ENCODE data around the gene ZNF280D.

The ZNF280D gene

DNA sequence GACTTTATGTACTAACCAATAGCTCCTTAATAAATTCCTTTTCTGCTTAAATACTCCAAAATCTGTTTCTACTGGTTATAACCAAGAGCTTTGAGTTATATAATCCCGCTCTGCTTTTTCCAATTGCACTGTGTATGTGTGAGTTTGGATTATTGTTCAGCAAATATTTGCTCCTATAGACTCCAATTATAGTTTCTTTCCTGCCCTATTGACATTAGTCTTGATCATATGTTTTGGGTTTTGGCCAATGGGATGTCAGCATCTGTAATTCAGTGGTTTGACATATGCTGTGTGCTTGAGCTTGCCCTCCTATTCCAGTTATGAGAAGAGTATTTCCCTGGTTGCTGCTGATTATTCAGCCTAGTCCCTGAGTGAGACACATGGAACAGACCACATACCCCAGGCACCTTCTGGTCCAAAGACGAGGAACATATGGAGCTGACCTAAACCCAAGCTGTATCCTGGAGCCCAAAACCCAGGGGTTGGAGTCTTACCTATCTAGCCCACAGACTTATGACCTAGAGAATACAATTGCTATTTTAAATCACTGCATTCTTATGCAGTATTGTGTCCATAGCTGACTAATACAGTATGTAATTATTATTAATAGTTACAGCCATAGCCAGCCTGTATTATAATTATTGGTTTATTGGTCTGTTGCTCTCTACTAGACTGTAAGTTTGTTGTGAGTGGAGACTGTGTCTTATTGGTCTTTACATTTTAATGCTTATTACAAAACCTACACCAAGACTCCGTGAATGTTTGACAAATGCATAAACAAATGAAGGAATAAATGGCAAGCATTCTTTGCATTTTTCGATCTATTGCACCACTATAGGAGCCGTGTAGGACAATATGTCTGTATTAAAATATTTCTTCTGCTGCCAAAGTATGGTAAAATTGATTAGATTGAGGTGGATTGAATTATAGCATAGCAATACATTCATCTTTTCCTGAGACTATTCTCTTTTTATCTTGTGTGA, 11.7 kb upstream of the ZNF280D start:
- no peak for DNase-seq (ENCODE audit: low read depth)

DNA sequence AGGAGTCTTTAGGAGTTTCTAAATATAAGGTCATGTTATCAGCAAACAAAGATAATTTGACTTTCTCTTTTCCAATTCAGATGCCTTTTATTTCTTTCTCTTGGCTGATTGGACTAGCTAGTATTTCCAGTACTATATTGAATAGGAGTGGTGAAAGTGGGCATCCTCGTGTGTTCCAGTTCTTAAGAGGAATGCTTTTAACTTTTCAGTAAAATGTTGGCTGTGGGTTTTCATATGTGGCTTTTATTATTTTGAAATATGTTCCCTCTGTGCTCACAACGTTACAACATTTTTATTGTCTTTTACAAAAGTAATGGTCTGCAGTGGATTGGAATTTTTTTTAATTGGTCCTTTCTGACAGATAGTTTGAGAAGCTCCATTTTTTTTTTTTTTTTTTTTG, 8.2 kb upstream of the ZNF280D start:
- DNase-seq (ENCODE audit: low read depth) = no peak

DNA sequence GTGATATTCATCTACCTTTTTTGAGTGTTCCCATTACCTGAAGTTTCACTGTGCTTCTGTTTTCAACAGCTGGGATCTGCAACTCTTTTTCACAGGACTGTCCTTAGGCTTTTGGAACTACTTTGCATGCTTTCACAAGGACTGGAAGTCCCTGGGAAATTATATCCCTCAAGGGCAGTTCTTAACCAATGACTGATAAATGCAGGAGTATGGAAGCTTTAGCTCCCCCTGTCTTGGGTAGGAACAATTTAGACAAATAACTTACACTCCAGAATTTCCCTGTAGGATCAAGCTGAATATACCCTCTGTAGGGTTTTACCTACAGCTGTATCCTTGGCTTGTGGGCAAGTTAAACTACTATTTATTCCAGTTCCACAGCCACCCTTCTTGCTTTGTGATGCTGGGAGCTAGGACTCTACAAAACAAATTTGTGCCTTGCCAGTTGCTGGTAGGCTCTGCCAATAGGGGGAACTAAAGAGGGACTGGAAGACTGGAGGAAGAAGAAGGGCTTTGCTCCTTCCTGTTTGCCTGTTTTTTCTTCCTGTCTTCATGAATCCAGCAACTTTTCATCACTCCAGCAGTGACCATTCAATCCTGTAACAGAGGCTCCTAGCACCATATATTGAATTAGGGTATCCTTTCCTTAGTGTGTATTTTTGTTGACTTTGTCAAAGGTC, 6.8 kb upstream of the ZNF280D start:
- DNase-seq (ENCODE audit: low read depth) = no peak

DNA sequence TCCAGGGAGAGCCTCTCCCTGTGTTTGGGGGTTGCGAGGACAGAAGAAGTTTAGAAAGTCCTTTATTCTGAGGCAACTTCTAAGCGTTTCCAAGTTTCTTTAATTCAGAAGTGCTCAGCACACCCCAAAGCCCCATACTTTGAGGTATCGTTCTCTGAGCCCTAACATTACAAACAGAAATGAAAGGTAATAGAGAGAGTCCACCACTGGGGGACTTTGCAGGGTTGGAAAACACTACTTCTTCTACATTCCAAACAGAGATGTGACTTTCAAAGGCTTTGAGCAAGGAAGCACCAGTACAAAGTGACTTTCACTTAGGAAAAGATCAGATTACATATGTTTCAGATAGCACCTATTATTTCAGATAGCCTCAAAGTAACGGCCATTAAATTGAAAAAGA, 6.2 kb upstream of the ZNF280D start:
- DNase-seq (ENCODE audit: low read depth) = no peak

DNA sequence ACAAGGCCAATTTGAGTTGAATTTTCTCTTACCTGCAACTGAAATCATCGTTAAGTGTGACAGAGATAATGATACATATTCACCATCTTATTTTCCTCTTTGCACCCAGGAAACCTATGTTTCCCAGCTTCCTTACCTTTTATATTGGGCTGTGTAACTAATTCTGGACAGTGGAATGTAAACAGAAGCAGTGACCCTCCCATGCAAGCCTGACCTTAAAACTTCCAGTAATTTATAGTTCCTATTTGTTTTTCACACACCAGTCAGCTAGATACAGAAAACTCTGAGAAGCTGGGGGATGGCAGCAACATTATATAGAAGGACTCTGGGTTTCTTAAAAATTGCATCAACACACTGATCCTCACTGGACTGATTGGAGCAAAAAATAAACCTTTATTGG, 4.5 kb upstream of the ZNF280D start:
- DNase-seq (ENCODE audit: low read depth) = no peak

DNA sequence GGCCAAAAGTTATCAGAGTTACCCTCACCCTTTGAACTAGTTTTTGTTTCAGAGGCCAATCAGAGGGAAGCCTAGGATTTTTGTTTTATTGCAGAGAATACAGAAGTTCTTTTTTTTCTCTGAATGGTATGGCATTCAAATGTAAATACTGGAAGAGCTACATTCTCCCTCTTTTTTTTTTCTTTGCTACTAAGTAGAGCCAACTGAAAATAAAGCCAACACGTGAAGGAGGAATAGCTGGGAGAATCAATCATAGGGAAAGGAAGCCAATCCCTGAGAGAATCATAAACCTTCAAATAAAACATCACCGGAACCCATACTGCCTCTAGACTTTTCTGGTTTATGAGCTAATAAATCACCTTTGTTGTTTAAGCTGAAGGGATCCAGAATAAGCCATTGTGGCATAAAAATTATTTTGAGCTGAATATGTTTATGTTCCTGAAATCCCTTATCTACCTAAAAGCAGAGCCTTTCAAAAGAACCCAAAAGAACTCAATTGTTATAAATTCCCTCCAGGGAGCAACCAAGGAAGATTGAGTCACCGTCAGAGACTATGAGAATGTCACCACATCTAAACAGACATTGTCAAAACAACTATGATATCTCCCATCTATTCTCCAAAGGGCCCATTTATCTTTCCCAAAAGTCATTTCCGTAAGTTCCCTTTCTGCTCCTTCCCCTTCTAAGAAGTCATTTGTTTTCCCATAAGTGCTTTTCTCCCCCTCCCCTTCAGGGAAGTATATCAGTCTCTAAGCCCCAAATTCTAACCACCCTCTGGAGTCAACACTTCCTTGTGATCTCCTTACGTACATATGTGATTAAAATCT, 3.8 kb upstream of the ZNF280D start:
- no peak for DNase-seq (ENCODE audit: low read depth)

DNA sequence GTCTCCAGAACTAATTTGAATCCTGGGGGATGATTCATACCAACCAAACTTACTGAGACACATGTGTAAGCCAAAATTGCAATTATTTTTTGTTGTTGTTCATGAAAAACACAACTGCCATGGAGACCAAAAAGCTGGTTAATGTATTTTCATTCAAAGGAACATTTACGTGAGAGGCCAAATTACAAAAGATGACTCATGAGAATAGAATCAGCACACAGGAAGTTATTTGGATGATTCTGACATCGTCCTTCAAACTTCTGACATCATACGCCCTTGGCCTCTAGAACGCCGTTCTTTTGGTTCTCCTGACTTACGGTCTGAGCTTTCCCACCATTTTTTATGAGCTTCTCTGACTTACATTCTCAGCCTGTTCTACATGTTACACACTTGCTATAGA, 3.0 kb upstream of the ZNF280D start:
- DNase-seq (ENCODE audit: low read depth) = no peak

DNA sequence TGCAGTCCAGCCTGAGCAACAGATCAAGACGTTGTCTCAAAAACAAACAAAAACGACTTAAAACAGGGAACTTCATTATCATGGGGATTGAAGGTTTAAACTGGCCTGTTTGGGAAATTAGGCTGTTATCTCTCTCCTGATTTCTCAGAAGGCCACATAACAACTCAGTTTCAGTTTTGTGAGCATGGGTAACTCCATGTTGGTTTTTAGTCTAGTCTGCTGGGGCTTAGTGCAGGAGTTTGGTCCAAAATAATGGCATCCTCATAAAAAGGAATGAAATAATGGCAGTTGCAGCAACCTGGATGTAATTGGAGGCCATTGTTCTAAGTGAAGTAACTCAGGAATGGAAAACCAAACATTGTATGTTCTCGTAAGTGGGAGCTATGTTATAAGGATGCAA, 2.3 kb upstream of the ZNF280D start:
- DNase-seq (ENCODE audit: low read depth) = no peak

DNA sequence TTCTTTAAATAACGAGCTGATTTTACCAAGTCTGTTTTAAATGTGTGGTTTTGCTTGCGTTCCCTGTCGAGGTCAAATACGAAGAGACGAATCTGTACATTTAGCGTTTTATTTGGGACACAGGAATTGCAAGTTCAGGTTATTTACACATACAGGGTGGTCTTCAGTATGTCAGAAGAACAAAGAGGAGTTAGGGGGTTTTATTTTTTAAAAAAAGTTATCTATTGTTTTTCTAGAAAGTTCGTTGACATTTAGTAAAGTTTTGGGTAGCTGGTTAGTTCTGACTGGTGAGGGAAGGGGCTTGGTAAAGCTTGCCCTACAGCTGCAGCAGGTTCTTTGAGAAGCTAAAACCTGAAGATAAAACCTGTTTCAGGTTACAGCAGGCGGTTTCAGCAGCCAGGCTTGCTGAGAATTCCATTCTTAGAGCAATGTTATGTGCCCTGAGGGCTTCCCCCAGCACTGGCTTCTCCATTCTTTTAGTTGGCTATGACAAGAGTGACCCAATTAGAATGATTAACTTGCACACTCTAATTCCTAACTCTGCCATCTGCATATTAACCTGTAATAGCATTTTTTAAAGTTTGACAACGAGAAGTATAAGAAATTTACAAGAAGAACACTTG, 815 bp upstream of the ZNF280D start:
- DNase-seq (ENCODE audit: low read depth) = no peak

DNA sequence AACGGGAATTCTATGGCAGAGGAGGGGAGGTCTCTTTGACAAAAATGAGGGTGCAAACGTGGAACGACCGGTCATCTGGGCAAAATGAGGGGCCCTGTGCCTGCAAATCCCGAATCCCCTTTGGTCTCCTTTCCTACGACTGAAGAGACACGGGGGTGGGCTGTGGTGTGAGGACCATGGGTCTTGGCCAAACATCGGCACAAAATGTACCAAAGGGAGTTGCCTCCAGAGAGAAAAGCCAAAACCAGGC, 498 bp downstream of the ZNF280D start:
- no peak for DNase-seq (ENCODE audit: low read depth)

DNA sequence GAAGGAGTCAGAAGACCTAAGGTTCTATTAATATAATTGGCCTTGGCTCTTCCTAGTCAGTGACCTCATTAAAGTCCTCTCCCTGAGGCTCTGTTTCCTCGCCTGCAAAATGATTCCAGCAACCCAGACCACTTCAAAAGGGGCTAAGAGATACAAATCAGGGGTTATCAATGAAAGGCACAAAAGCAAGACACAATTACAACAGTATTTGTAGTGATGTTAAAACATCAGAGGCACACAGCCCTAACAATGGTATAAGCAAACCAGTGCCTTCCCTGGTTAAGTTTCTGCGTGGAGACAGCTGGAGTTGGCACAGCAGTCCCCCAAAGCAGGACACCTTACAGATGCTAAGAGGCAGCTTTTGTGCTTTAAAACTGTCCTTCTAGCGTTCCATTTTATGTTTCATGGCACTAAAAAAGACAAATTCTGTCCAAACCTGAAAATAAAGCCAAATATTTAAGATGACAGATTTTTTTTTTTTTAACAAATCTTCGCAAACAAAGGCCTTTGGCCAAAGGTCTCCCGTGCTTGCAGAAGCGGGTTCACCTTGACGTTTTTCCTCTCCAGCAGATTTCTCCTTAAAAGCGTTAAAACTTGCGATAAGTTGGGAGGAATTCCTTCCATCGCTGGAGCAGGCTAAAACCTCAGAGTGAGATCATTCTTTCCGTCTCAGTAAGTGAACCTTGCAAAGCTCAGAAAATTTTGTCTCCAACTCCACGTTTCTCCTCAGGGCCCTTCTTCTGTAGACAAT, 999 bp downstream of the ZNF280D start:
- no peak for DNase-seq (ENCODE audit: low read depth)

DNA sequence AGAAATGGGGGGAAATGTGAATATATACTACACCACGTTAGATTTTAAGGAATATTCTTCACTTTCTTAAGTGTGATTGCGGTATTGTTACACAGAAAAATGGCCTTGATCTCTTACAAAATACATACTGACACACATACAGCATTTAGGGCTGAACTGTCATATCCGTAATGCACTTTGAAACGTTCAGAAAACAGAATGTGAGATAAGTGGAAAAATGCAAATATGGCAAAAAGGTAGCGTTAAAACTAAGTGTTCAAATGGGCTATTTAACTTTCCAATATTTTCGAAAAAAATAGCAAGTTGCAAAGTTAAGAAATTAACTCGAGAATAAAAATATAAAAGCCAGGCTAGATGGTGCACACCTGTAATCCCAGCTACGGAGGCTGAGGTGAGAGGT, 1.8 kb downstream of the ZNF280D start:
- no peak for DNase-seq (ENCODE audit: low read depth)

DNA sequence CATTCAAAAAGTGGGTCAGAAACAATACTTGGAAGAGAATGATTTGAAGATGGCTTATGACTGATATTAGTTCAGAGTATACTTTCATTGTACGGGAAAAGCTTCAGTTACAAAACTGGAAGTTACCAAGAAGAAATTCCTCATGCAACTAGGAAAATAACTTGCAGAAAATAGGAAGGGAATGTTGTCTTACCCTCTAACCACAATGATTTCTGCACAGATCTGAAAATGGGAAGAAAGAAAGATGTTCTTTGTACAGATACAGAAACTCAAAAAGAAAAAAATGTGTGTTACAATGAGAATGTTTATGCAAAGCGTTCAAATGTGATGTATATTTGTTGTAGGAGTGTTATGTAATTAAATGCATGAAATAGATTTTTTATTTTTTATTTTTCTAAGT, 3.7 kb downstream of the ZNF280D start:
- no peak for DNase-seq (ENCODE audit: low read depth)

DNA sequence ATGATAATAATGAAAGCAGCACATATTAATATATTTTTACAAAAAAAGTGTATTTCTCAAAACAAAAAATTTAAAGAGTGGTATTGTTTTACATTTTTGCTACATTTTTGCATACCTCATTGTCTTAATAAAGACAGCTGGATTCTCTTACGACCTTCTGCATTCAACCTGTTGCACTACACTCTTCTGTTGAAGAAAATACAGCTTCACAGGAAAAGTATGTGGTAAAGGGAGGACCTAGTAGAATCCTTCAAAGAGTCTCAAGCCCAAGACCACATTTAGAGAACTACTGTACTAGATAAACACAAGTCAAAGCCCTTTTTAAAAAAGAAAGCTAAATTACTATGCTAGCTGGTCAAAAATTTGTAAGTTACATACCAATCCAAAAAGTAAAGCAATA, 7.9 kb downstream of the ZNF280D start:
- no peak for DNase-seq (ENCODE audit: low read depth)

DNA sequence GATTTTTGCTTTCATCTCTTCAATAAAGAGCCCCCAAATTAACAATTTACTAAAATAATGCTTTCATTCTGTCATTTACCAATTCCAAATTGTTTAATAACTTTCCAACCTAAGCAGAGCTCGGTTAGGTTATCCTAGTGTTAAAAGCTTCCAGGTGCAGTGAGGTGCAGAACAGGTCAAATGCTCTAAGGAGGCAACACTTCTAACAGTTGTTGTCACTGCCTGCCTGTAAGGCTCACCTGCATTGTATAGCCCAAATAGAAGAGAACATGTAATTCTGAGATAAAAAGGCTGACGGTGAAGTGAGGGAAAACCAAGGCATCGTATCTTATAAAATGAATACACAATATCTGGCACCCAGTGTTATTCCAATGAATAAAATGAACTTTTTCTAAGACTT, 9.1 kb downstream of the ZNF280D start:
- DNase-seq (ENCODE audit: low read depth) = no peak

DNA sequence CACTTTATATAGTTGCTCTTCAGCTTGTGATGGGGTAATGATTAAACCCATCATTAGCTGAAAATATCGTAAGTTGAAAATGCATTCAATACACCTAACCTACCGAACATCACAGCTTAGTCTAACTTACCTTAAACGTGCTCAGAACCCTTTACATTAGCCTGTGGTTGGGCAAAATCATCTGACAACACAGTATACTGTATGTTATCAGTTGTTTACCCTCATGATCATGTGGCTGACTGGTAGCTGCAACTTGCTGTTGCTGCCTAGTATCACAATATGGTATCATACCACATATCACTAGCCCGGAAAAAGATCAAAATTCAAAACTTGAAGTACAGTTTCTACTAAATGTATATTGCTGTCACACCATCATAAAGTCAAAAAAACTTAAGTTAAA, 9.5 kb downstream of the ZNF280D start:
- DNase-seq (ENCODE audit: low read depth) = no peak

DNA sequence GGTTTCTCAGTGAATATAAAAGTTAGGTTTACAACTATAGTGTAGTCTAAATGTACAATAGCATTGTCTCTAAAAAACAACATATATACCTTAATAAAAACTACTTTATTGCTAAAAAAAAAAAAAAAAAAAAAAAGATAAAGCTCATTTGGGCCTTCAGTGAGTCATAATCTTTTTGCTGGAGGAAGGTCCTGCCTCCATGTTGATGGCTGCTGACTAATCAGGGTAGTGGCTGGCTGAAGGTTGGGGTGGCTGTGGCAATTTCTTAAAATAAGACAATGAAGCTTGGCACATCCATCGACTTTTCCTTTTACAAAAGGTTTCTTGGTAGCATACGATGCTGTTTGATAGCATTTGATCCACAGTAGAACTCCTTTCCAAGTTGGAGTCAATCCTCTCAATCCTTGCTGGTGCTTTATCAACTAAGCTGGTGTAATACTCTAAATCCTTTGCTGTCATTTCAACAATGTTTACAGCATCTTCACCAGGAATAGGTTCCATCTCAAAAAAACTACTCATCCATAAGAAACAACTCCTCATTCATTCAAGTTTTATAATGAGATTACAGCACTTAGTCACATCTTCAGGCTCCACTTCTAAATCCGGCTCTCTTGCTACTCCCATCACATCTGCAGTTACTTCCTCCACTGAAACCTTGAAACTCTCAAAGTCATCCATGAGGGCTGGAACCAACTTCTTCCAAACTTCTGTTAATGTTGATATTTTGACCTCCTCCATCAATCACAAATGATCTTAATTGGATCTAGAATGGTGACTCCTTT, 13.3 kb downstream of the ZNF280D start:
- DNase-seq (ENCODE audit: low read depth) = no peak

DNA sequence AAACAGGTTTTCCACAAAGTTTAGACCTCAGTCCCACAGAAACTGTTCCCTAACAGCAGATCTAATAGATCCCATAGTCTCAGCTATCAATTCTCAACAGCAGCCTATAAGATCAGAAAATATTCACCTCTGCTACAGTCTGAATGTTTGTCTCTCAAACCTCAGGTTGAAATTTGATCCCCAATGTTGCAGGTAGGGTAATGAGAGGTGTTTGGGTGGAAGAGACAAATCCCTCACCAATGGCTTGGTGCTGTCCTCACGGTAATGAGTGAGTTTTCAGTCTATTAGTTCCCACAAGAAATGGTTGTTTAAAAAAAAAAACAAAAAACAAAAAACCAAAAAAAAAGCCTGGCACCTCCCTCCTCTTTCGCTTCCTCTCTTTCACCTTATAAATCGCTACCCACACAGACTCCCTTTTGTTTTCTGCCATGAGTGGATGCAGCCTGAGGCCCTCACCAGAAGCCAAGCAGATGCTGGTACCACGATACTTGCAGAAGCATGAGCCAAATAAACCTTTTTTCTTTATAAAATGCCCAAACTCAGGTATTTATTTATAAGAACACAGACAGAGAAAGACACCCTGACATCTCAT, 14.2 kb downstream of the ZNF280D start:
- DNase-seq (ENCODE audit: low read depth) = no peak

DNA sequence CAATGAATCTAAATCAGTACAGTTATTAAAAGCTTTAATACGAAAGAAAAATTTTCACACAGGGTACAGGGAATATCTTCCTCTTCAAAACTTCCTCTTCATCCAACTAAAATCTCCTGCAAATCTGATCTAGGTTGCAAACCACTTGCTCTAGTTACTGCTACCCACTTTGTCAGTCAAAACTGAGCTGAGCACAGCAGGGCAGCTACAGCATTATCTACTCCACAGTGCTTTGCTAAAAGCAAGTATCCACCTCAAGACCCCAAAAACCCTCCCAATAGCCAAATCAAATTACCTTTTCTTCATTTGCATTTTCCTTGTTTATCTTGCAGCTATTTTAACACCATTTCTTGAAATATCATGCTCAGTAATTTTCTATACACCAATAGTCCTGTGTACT, 14.7 kb downstream of the ZNF280D start:
- no peak for DNase-seq (ENCODE audit: low read depth)

DNA sequence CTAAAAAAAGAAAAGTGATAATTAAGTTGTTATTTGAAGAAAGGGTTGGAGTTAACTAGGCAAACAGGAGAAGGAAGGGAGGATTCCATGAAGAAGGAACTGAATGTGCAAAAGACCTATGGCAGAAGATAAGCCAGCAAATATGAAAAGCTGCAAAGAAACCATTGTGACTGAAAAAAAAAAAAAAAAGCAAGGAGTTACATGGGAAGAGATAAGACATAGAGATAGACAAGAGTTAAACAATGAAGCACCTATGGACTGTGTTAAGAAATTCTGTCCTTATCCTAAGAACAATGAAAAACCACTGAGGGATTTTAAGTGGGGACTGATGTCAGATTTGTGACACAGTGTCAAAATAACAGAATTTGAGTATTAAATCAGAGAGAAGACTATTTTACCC, 17.0 kb downstream of the ZNF280D start:
- DNase-seq (ENCODE audit: low read depth) = no peak

DNA sequence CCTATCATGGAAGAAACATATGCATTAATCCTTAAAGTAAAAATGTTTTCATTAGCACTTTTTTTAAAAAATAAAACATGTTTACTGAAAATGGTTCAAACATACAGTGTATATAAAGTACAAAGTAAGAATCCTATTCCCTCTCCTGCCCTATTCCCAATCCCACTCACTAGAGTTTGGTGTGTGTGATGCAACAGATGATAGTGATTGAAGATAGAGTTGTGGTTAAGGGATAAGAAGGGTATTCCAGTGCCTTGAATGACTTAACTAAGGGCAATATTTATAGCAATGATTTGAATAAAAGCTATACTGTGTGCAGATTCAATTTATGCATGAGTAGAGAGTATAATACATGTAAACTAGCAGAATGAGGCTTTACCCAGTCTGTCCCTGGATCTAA, 18.1 kb downstream of the ZNF280D start:
- DNase-seq (ENCODE audit: low read depth) = no peak
